Activated T-cell treated with anti-CD3 and anti-CD28 coated beads, Interleukin-2, amount 50 U/mL, for 24 hours (primary cell): ENCODE results near the gene KRTAP9-3.
"Not testable (repeated sequence)": the region's sequence is repeated elsewhere in the genome, so short reads cannot be mapped to it uniquely, and the experiment has no call there.

Source experiments
- DNase-seq: peaks from one replicate; pipeline ENCODE4 v3.0.0-alpha.2; 2020
- H3K27ac Mint-ChIP-seq: 2 replicates; pipeline ENCODE4 v1.8.0; 2020; ENCODE audit warnings: mild to moderate bottlenecking, mixed read lengths
- H3K27me3 Mint-ChIP-seq: 2 replicates; pipeline ENCODE4 v1.8.0; 2020; ENCODE audit warnings: mixed read lengths
- H3K36me3 Mint-ChIP-seq: 2 replicates; pipeline ENCODE4 v1.8.0; 2020; ENCODE audit warnings: low read depth, mixed read lengths
- H3K4me1 Mint-ChIP-seq: 2 replicates; pipeline ENCODE4 v1.8.0; 2020; ENCODE audit warnings: low read depth, mixed read lengths
- H3K4me3 Mint-ChIP-seq: 2 replicates; pipeline ENCODE4 v1.8.0; 2020; ENCODE audit warnings: mild to moderate bottlenecking, moderate library complexity, mixed read lengths
- H3K9me3 Mint-ChIP-seq: 2 replicates; pipeline ENCODE4 v1.8.0; 2020; ENCODE audit warnings: mixed read lengths

Gene KRTAP9-3

GRCh38 chr17:41267711-41268110 is 35.5 kb downstream of the KRTAP9-3 start:
- H3K27me3 Mint-ChIP-seq, result peaks cover 40% of the 10 kb centered on the region
- no peak overlapping the region for H3K27ac Mint-ChIP-seq
- no peak overlapping the region for H3K4me3 Mint-ChIP-seq
- no peaks in the 10 kb centered on the region for H3K9me3 Mint-ChIP-seq
- no peaks in the 10 kb centered on the region for H3K36me3 Mint-ChIP-seq
- DNase-seq, result no peak
- peaks cover 12% of the 10 kb centered on the region for H3K4me1 Mint-ChIP-seq

GRCh38 chr17:41271323-41271722 is 39.1 kb downstream of the KRTAP9-3 start:
- not testable (repeated sequence) for H3K9me3 Mint-ChIP-seq, H3K27ac Mint-ChIP-seq, DNase-seq, H3K36me3 Mint-ChIP-seq, H3K4me3 Mint-ChIP-seq
- H3K4me1 Mint-ChIP-seq, result peaks cover 12% of the 10 kb centered on the region
- H3K27me3 Mint-ChIP-seq, result peaks cover 42% of the 10 kb centered on the region

- DNase-seq, result no peak
- no peaks in the 10 kb centered on the region for H3K36me3 Mint-ChIP-seq
- H3K27me3 Mint-ChIP-seq, result peaks cover 41% of the 10 kb centered on the region
- no peak overlapping the region for H3K4me3 Mint-ChIP-seq
- H3K4me1 Mint-ChIP-seq, result peaks cover 12% of the 10 kb centered on the region
- H3K27ac Mint-ChIP-seq, result no peak overlapping the region
- H3K9me3 Mint-ChIP-seq, result no peaks in the 10 kb centered on the region
Observed at GRCh38 chr17:41271858-41272257, 39.6 kb downstream of the KRTAP9-3 start.

- not testable (repeated sequence) for H3K9me3 Mint-ChIP-seq, H3K36me3 Mint-ChIP-seq, DNase-seq, H3K4me3 Mint-ChIP-seq, H3K4me1 Mint-ChIP-seq, H3K27ac Mint-ChIP-seq
- peaks cover 28% of the 10 kb centered on the region for H3K27me3 Mint-ChIP-seq
Observed at GRCh38 chr17:41275648-41276190, 43.5 kb downstream of the KRTAP9-3 start, which contains the start of gene KRTAP9-7. TSS of gene KRTAP9-7 (plus strand) at chr17:41275698. CDS start at chr17:41275698, 0 bp downstream.

- no peak for DNase-seq
- Mint-ChIP-seq H3K27ac (no peak overlapping the region), H3K27me3 (peaks cover 21% of the 10 kb centered on the region), H3K9me3 (no peaks in the 10 kb centered on the region), H3K4me1 (no peaks in the 10 kb centered on the region), H3K36me3 (no peaks in the 10 kb centered on the region), H3K4me3 (no peak overlapping the region)
Observed at GRCh38 chr17:41278176-41278955, 46.1 kb downstream of the KRTAP9-3 start.
